Measurements from ENCODE around the gene GPR15. TPM values are rescaled to one million over a fixed set of nuclear protein-coding genes. Genes with fewer than 3 reads are reported as not detected.

Gene GPR15
- total and polyA plus RNA-seq, 2 donors (not counting 3 experiments of a cell fraction or from before 2014, with no cell fraction given): not detected

- CTCF ChIA-PET: interaction anchor here (0.8 kb wide), 1 partner anchor 12 kb away, joined by 3 read pairs; no protein-coding TSS in a partner anchor
- Histone ChIP-seq H3K9me1 (replicated peaks; ENCODE audit: control insufficient read depth, extremely low read depth, insufficient read depth, low read length) (no peaks in the 10 kb centered on the region), H3K9me3 (replicated peaks; ENCODE audit: control insufficient read depth, insufficient read depth, low read length) (no peaks in the 10 kb centered on the region), H3K4me1 (ENCODE audit: control insufficient read depth, extremely low read depth, insufficient read depth, low read length) (no peaks in the 10 kb centered on the region), H3K79me2 (ENCODE audit: control insufficient read depth, insufficient read depth, low read length) (no peaks in the 10 kb centered on the region), H3K4me2 (ENCODE audit: insufficient read depth, low read length) (no peak overlapping the region), H3K27ac (ENCODE audit: insufficient read depth, low read depth, low read length) (no peak overlapping the region), H2AFZ (ENCODE audit: low read depth, low read length) (no peak overlapping the region), H3K27me3 (ENCODE audit: control insufficient read depth in 2 of 2, insufficient read depth in 2 of 2, low read length in 2 of 2) (peaks cover 21 to 50% of the 10 kb centered on the region in 2 experiments), H3K4me3 (replicated peaks in 1 of 3; ENCODE audit: insufficient read depth in 1 of 3, low read depth in 1 of 3, low read length in 3 of 3) (no peak overlapping the region), H3K9ac (replicated peaks; ENCODE audit: extremely low read depth, insufficient read depth, low read length) (no peak overlapping the region), H3K36me3 (ENCODE audit: control insufficient read depth in 2 of 2, extremely low read depth in 1 of 2, insufficient read depth in 2 of 2, low read length in 2 of 2) (no peaks in the 10 kb centered on the region), H4K20me1 (replicated peaks; ENCODE audit: control insufficient read depth, extremely low read depth, insufficient read depth, low read length) (no peaks in the 10 kb centered on the region)
- POLR2A ChIA-PET: no interaction called here
- no TSS peak for BruUV-seq (replicated peaks)
- intact Hi-C loops (cut with micrococcal nuclease): no loop called here
- DNase-seq (ENCODE audit: low read depth, low spot score) (no peak), FAIRE-seq (no peak)
- dilution Hi-C loops (cut with MboI; ENCODE audit: extremely low pct_ligation_motif_present, low sequenced_read_pairs): no loop called here
- TF ChIP-seq JUN (IDR thresholded peaks at IDR 0.05; ENCODE audit: borderline replicate concordance, insufficient read depth, insufficient read length, low read depth) (no peak), POLR2AphosphoS5 (IDR thresholded peaks at IDR 0.05; ENCODE audit: insufficient read depth, low read depth, low read length) (no peak), GATA2 (IDR thresholded peaks at IDR 0.05; ENCODE audit: insufficient read depth, insufficient read length, low read depth, low read length) (no peak), MYC (IDR thresholded peaks at IDR 0.05; ENCODE audit: low read depth, low read length) (no peak), EZH2 (IDR thresholded peaks at IDR 0.05; ENCODE audit: borderline replicate concordance, low read depth, low read length, severe bottlenecking) (no peak), CTCF (IDR thresholded peaks at IDR 0.05; ENCODE audit: extremely low read depth in 1 of 2, insufficient read depth in 1 of 2, low read depth in 1 of 2, low read length in 2 of 2) (no peak), MAX (IDR thresholded peaks at IDR 0.05; ENCODE audit: insufficient read depth, insufficient read length) (no peak), POLR2A (IDR thresholded peaks at IDR 0.05; ENCODE audit: low read depth, low read length) (no peak), FOS (IDR thresholded peaks at IDR 0.05; ENCODE audit: borderline replicate concordance, insufficient read depth, low read length) (no peak)
These were observed 25.7 kb downstream of the GPR15 start for GRCh38 chr3:98557324-98558010.
